CD8-positive, alpha-beta memory T cell (primary cell): ENCODE measurements around the gene GORAB. TPM values are rescaled to one million over a fixed set of nuclear protein-coding genes. Genes with fewer than 3 reads are reported as not detected.
A peak's percentile ranks its signal among the peaks of the same experiment; 100 is the strongest.

Experiments used
- CTCF ChIA-PET: fragments of 350-600 bp; sonication (Branson Sonifier 250); formaldehyde crosslinking; loops from one replicate; lab custom pipeline; 2021; ENCODE audit warnings: antibody characterized with exemption; lab: Charles Lee
- POLR2A ChIA-PET: fragments of 350-600 bp; sonication (Branson Sonifier 250); formaldehyde crosslinking; loops from one replicate; lab custom pipeline; 2021; ENCODE audit warnings: antibody characterized with exemption; lab: Charles Lee
- DNase-seq, 5 donors: peaks; one replicate each; pipeline versions ENCODE4 v3.0.0 to v3.0.0-alpha.2; 2020 to 2022; ENCODE audit warnings: mixed read lengths in 1 of 5
- H3K27ac ChIP-seq: one replicate; pipeline ENCODE4 v1.7.0; 2013; ENCODE audit warnings: low read depth, mild to moderate bottlenecking, low read length, moderate library complexity
- H3K27me3 ChIP-seq: 2 replicates; pipeline ENCODE4 v1.7.0; 2013; ENCODE audit warnings: low read length, mild to moderate bottlenecking; ENCODE audit not compliant: insufficient read depth, poor library complexity, severe bottlenecking
- H3K36me3 ChIP-seq: 2 replicates; pipeline ENCODE4 v1.7.0; 2013; ENCODE audit warnings: mild to moderate bottlenecking, low read length, moderate library complexity; ENCODE audit not compliant: insufficient read depth
- H3K4me1 ChIP-seq: 2 replicates; pipeline ENCODE4 v1.7.0; 2013; ENCODE audit warnings: mild to moderate bottlenecking, low read length, moderate library complexity; ENCODE audit not compliant: insufficient read depth
- H3K4me3 ChIP-seq: 2 replicates; pipeline ENCODE4 v1.7.0; 2013; ENCODE audit warnings: mild to moderate bottlenecking, low read length
- H3K9me3 ChIP-seq: 2 replicates; pipeline ENCODE4 v1.7.0; 2013; ENCODE audit warnings: mild to moderate bottlenecking, low read length
- H3K27ac Mint-ChIP-seq, 8 donors: one replicate each; pipeline ENCODE4 v1.8.0; 2020 to 2021; ENCODE audit warnings: mixed read lengths in 8 of 8, mild to moderate bottlenecking in 6 of 8, inconsistent platforms in 3 of 8, moderate library complexity in 3 of 8
- H3K27me3 Mint-ChIP-seq, 2 donors: one replicate each; pipeline ENCODE4 v1.8.0; 2020 to 2021; ENCODE audit warnings: mixed read lengths in 2 of 2, mild to moderate bottlenecking in 1 of 2, moderate library complexity in 1 of 2
- H3K36me3 Mint-ChIP-seq, 3 donors: one replicate each; pipeline ENCODE4 v1.8.0; 2020 to 2021; ENCODE audit warnings: mixed read lengths in 3 of 3, inconsistent platforms in 1 of 3, mild to moderate bottlenecking in 1 of 3
- H3K4me1 Mint-ChIP-seq, 3 donors: one replicate each; pipeline ENCODE4 v1.8.0; 2020 to 2021; ENCODE audit warnings: mixed read lengths in 3 of 3, inconsistent platforms in 1 of 3, mild to moderate bottlenecking in 1 of 3
- H3K4me3 Mint-ChIP-seq, 7 donors: one replicate each; pipeline ENCODE4 v1.8.0; 2020 to 2021; ENCODE audit warnings: mixed read lengths in 7 of 7, mild to moderate bottlenecking in 6 of 7, moderate library complexity in 4 of 7, inconsistent platforms in 2 of 7
- H3K9me3 Mint-ChIP-seq, 5 donors: one replicate each; pipeline ENCODE4 v1.8.0; 2020 to 2022; ENCODE audit warnings: mixed read lengths in 5 of 5, mild to moderate bottlenecking in 3 of 5, moderate library complexity in 2 of 5, inconsistent platforms in 1 of 5
- polyA plus RNA-seq: library from polyadenylated mRNA; unstranded; fragments of 300-500 nt; fragmentation: Illumina TruSeq; gene quantifications from one replicate; pipeline ENCODE4 v1.2.3, GENCODE V29; 2021
- total RNA-seq, 2 experiments: library from RNA; stranded (reverse); gene quantifications; one replicate each; pipeline ENCODE4 v1.2.3, GENCODE V29; 2021

The GORAB gene
- total and polyA plus RNA-seq, 3 experiments from 2014 or later, result 5.7 to 15.1 (median 13.5) TPM

DNA sequence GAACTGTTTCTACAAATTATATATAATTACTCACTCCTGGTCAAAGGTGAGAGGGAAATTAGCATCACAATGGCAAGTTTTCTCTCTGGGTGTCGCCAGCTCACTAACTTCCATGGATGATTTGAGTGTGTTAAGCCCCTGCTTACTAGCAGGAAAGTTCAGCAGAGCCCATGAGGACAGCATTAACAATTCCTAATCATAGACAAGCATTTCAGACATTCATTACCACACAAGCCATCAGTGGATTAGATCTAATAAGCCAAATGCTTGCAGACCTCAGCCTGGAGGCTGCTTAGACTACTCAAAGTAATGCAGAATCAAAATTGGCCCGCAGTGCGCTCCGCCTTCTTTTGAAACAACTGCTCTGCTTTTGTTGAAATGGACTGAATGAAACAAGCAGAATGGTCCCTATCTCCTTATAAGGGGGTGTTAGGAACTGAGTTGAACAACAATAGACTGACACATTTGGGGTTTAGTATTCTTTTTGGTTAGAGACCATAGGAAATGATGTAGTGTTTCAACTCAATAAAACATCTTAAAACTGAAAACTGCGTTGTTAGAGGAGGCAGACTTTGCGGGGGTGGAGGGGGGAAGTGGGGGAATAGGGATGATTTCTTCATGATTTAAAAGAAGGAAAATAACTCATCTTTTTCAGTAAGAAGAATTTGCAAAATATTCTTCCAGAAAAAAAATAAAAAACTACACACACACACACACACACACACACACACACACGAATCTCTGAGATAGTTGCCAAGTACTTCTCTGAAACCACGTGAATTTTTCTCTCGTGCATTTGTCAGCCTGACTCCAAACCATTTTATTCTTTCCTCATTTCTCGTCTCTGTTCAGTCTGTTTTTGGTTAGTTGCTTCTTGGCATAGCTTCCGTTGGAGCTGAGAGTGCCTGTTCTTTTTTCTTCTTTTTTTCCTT lies 54.6 kb downstream of the GORAB start:
- no peak for DNase-seq
- Histone ChIP-seq H3K9me3 (no peaks in the 10 kb centered on the region), H3K4me3 (no peak overlapping the region), H3K4me1 (no peaks in the 10 kb centered on the region), H3K27me3 (no peaks in the 10 kb centered on the region), H3K27ac (no peak overlapping the region), H3K36me3 (no peaks in the 10 kb centered on the region)
- H3K27ac Mint-ChIP-seq, result peak overlapping the region in 1 of 8 donors; percentile 26
- no peak overlapping the region for H3K4me3 Mint-ChIP-seq
- H3K9me3 Mint-ChIP-seq, result no peaks in the 10 kb centered on the region
- peaks cover 0 to 3% (median 0%) of the 10 kb centered on the region in 3 donors for H3K4me1 Mint-ChIP-seq
- peaks cover 18 to 67% of the 10 kb centered on the region in 2 donors for H3K27me3 Mint-ChIP-seq
- H3K36me3 Mint-ChIP-seq, result no peaks in the 10 kb centered on the region
- ChIA-PET CTCF (no interaction called here), POLR2A (no interaction called here)

DNA sequence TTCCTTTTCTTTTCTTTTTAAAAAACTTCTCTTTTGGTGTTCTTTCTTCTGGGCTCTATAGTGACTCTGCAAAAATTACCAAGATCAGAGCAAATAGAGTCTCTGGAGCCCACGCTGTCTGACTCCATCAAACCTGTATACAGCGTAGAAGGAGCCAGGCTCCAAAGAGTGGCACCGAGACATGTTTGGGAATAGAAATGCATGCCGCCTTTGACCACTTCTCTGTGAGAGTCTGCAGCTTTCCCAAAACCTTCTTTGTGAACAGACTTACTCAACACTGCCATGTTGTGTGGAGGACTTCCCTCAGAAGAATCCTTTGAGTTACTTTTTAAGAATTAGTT lies 55.3 kb downstream of the GORAB start:
- Mint-ChIP-seq H3K4me1 (peaks cover 0 to 3% (median 0%) of the 10 kb centered on the region in 3 donors), H3K4me3 (no peak overlapping the region), H3K36me3 (no peaks in the 10 kb centered on the region), H3K27ac (peak overlapping the region in 1 of 8 donors; percentile 26), H3K27me3 (peaks cover 24 to 68% of the 10 kb centered on the region in 2 donors), H3K9me3 (no peaks in the 10 kb centered on the region)
- Histone ChIP-seq H3K9me3 (no peaks in the 10 kb centered on the region), H3K27me3 (no peaks in the 10 kb centered on the region), H3K4me1 (no peaks in the 10 kb centered on the region), H3K4me3 (no peak overlapping the region), H3K27ac (no peak overlapping the region), H3K36me3 (no peaks in the 10 kb centered on the region)
- ChIA-PET CTCF (no interaction called here), POLR2A (no interaction called here)
- no peak for DNase-seq

DNA sequence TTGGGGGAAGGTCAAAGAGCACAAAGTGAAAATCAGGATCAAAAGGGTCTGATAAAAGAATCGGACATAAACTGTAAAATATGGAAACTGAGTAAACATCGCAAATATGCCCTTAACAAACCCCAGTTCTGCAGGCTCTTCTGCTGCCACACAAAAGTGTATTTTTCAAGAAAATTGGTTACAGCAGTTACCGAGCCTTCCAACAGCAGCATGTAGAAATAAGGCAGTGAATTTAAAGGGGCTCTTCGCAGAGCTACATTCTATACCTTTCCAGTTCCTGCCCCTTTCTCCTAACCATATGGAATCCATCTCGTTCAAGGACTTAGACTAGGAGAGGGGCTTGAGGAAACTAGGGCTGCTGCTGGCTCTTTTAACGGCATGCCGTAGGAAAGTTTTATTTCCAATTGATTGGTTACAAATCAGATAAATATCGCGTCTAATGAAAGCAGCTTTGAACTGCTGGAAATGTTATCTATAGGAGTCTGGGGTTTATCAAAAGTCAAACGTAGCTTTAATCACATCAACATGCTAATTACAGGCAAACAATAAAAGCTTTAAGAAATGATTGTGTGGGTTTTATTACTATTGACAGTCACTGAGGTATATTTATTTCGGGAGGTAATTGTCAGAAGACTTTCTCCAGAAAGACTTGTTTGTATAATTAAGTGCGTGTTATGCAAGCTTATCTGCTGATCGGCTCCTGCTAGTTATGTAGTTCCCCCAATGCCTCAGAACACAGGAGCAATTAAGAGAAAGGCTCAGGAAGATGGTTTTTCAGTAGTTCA lies 59.1 kb downstream of the GORAB start:
- ChIA-PET POLR2A (no interaction called here), CTCF (no interaction called here)
- H3K9me3 Mint-ChIP-seq, result peaks cover 4 to 7% (median 7%) of the 10 kb centered on the region in 5 donors

DNA sequence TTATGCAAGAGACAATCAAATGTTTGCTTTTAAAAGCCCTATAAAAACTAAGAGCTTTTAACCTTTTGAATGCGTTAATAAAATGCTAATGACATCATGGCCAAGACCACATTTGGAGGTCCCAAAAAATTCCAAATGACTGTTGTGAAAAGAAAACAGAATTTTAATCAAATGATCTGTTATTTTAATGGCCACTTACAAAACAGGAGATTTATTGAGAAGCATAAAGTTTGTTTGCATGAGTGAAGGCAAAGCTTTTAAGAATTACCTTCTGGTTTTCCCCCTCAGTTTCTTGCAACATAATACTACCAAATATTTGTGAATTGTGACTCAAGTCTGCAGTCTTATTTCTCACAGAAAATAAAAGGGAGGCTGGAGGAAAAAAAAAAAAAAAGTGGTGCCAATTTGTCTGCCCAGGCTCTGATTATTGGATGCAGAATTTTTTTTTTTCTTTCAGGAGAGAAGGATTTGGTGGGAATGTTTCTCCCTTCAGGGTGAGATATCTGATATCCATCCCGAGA lies 60.7 kb downstream of the GORAB start:
- no peak overlapping the region for H3K27ac Mint-ChIP-seq
- H3K27me3 Mint-ChIP-seq, result peaks cover 21 to 49% of the 10 kb centered on the region in 2 donors
- peaks cover 0 to 4% (median 3%) of the 10 kb centered on the region in 3 donors for H3K4me1 Mint-ChIP-seq
- no peak overlapping the region for H3K4me3 ChIP-seq
- no peaks in the 10 kb centered on the region for H3K36me3 Mint-ChIP-seq
- DNase-seq, result no peak
- H3K27ac ChIP-seq, result no peak overlapping the region
- H3K4me3 Mint-ChIP-seq, result no peak overlapping the region
- H3K36me3 ChIP-seq, result no peaks in the 10 kb centered on the region
- no peaks in the 10 kb centered on the region for H3K4me1 ChIP-seq
- H3K27me3 ChIP-seq, result peaks cover 3% of the 10 kb centered on the region
- ChIA-PET POLR2A (no interaction called here), CTCF (no interaction called here)
- peaks cover 13 to 19% (median 15%) of the 10 kb centered on the region in 5 donors for H3K9me3 Mint-ChIP-seq
- H3K9me3 ChIP-seq, result no peaks in the 10 kb centered on the region

More for the DNA sequence above, 59.1 kb downstream of the GORAB start:
- H3K4me3 ChIP-seq, result no peak overlapping the region
- Mint-ChIP-seq H3K27me3 (peaks cover 23 to 64% of the 10 kb centered on the region in 2 donors), H3K27ac (no peak overlapping the region), H3K4me3 (no peak overlapping the region), H3K4me1 (peaks cover 0 to 6% (median 3%) of the 10 kb centered on the region in 3 donors), H3K36me3 (no peaks in the 10 kb centered on the region)
- no peaks in the 10 kb centered on the region for H3K36me3 ChIP-seq
- no peaks in the 10 kb centered on the region for H3K9me3 ChIP-seq
- no peak overlapping the region for H3K27ac ChIP-seq
- no peak for DNase-seq
- H3K27me3 ChIP-seq, result peaks cover 3% of the 10 kb centered on the region
- no peaks in the 10 kb centered on the region for H3K4me1 ChIP-seq

DNA sequence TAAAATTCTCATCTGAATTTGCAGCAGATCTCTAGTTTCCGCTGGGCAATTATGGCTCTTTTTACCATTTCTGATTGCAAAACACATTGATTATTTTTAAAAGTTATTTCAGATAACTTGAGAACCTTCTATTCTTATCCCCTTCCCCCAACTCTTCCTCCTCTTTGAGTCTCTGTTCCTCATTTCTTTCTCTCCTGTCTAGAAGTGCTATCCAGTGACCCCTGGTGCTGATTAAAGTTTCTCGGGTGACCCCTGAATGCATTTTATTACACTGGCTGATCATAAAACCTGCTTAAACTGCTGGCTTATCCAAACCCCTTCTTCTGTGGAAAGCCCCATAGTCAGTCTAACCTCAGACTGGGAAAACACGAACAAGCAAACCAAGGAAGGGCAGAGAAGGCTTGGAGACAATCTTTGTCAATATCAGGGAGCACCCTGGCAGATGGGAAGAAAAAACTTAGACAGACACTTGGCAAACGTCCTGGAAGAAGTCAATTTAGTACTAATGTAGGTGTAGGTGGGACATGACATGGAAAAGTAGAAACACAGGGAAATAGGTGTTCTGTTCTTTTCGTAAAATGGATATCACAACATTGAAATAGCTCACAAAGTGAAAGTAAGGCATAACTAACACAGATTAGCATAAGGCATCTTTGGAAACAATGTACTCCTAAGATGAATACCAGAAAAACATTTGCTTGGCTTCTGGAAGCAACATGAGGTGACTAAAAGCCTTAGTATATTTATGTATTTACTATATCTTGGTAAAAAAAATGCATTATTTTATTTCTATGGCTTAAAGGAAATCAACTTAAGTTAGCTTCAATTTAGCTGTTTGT lies 61.4 kb downstream of the GORAB start:
- CTCF ChIA-PET, result no interaction called here
- H3K4me1 ChIP-seq, result no peaks in the 10 kb centered on the region
- H3K27ac ChIP-seq, result no peak overlapping the region
- H3K9me3 Mint-ChIP-seq, result peaks cover 16 to 22% (median 18%) of the 10 kb centered on the region in 5 donors
- H3K27me3 ChIP-seq, result peaks cover 3% of the 10 kb centered on the region
- no peaks in the 10 kb centered on the region for H3K36me3 ChIP-seq
- H3K36me3 Mint-ChIP-seq, result no peaks in the 10 kb centered on the region
- peaks cover 0 to 4% (median 3%) of the 10 kb centered on the region in 3 donors for H3K4me1 Mint-ChIP-seq
- no peak overlapping the region for H3K4me3 ChIP-seq
- no peak for DNase-seq
- H3K9me3 ChIP-seq, result no peaks in the 10 kb centered on the region
- POLR2A ChIA-PET, result no interaction called here
- no peak overlapping the region for H3K27ac Mint-ChIP-seq
- peaks cover 21 to 43% of the 10 kb centered on the region in 2 donors for H3K27me3 Mint-ChIP-seq
- no peak overlapping the region for H3K4me3 Mint-ChIP-seq

DNA sequence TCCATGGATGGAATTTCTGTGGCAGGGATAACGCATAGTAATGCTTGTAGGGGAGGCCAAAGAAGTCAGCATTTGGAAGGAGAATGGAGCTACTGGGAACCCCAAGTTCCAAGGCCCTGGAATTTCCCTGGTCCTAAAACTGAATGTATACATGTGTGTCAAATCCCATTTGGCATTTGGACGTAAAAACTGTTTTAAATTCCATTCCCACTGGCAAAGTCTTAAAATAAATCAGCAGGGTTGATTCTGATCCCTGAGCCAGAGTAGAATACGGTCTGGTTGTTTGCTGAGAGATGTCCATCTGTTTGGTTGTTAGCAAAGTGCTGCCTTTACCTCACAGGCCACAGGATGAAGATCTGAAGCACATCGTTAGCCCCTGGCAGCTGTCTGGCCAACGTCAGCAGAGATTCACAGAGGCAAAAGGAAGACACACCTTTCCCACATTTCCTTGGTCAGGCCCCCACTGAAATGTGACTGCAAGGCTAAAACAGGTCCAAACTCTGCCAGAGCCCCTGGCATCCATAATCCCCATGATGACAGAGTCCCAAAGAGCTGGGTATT lies 62.2 kb downstream of the GORAB start:
- Mint-ChIP-seq H3K27ac (no peak overlapping the region), H3K27me3 (peaks cover 21 to 38% of the 10 kb centered on the region in 2 donors), H3K4me3 (no peak overlapping the region), H3K9me3 (peaks cover 18 to 22% (median 20%) of the 10 kb centered on the region in 5 donors), H3K4me1 (peaks cover 0 to 4% (median 3%) of the 10 kb centered on the region in 3 donors), H3K36me3 (no peaks in the 10 kb centered on the region)
- Histone ChIP-seq H3K27ac (no peak overlapping the region), H3K4me3 (no peak overlapping the region), H3K4me1 (no peaks in the 10 kb centered on the region), H3K27me3 (peaks cover 3% of the 10 kb centered on the region), H3K9me3 (no peaks in the 10 kb centered on the region), H3K36me3 (no peaks in the 10 kb centered on the region)
- DNase-seq, result no peak
- ChIA-PET POLR2A (no interaction called here), CTCF (no interaction called here)

DNA sequence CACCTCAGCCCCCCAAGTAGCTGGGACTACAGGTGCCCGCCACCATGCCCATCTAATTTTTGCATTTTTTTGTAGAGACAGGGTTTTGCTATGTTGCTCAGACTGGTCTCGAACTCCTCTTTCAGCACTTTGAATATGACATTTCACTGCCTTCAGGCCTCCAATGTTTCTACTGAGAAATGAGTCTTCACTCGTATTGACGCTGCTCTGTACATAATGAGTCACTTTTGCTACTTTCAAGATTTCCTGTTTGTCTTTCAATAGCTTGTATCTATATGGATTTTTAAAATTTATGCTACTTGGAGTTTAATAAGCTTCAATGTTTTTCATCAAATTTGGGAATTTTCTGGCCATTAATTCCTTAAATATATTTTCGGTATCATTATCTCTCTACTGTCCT lies 64.7 kb downstream of the GORAB start:
- Mint-ChIP-seq H3K4me1 (peaks cover 0 to 4% (median 3%) of the 10 kb centered on the region in 3 donors), H3K4me3 (no peak overlapping the region), H3K36me3 (no peaks in the 10 kb centered on the region), H3K27me3 (peaks cover 15% of the 10 kb centered on the region in 2 donors), H3K27ac (no peak overlapping the region), H3K9me3 (peaks cover 18 to 28% (median 22%) of the 10 kb centered on the region in 5 donors)
- peaks cover 3% of the 10 kb centered on the region for H3K27me3 ChIP-seq
- POLR2A ChIA-PET, result no interaction called here
- H3K9me3 ChIP-seq, result no peaks in the 10 kb centered on the region
- H3K36me3 ChIP-seq, result no peaks in the 10 kb centered on the region
- H3K27ac ChIP-seq, result no peak overlapping the region
- CTCF ChIA-PET, result no interaction called here
- H3K4me1 ChIP-seq, result no peaks in the 10 kb centered on the region
- no peak overlapping the region for H3K4me3 ChIP-seq
- no peak for DNase-seq
